ENCODE measurements around the gene CDK5RAP1. TPM values are rescaled to one million over a fixed set of nuclear protein-coding genes. Genes with fewer than 3 reads are reported as not detected.

CDK5RAP1 gene
- total RNA-seq, 1 experiment from 2014 or later, result 53.4 TPM

DNA sequence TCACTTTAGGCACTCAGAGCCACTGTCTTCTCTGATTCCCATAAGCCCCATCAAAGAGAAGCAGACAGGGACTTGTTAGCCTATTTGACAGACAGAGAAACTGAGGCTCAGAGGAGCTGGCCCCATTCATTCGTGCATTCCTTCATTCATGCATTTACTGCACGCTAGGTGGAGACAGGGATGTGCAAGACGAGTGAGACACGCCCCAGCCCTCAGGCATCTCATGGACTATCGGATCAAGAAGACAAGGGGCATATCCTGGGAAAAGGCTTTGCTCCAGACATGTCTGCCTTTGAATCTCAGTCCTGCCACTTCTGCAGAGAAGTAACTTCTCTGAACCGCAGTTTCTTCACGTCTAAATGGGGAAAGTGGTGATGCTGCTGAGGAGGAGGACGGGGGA, 64.2 kb downstream of the CDK5RAP1 start:
- POLR2A ChIA-PET (ENCODE audit: unreplicated experiment), result no interaction called here
- H3F3A ChIP-seq (ENCODE audit: low read length, unreplicated experiment), result no peaks in the 10 kb centered on the region
- no peaks in the 10 kb centered on the region for H3K9me2 ChIP-seq (replicated peaks; ENCODE audit: low read length)
- 0 out of 2 replicates have a peak, but pooled peaks have one; percentile 27 for ATAC-seq
- no peak overlapping the region for H2AFZ ChIP-seq (ENCODE audit: low read length)
- no TSS peak for BruUV-seq (replicated peaks)
- H3K9me3 ChIP-seq (ENCODE audit: low read length), result no peaks in the 10 kb centered on the region
- H3K27ac ChIP-seq (ENCODE audit: low read length), result no peak overlapping the region
- DNase-seq, result peak; percentile 10
- H3K4me2 ChIP-seq (ENCODE audit: low read length), result no peak overlapping the region
- H3K27me3 ChIP-seq (ENCODE audit: low read length), result peaks cover 4% of the 10 kb centered on the region; the same call in 1 of the 2 replicates
- H3K79me2 ChIP-seq (ENCODE audit: low read length), result no peaks in the 10 kb centered on the region
- no peaks in the 10 kb centered on the region for H4K20me1 ChIP-seq (ENCODE audit: low read length)
- no peak overlapping the region for H3K9ac ChIP-seq (ENCODE audit: low read length)
- no peaks in the 10 kb centered on the region for H3K4me1 ChIP-seq (ENCODE audit: insufficient read depth, low read length)
- no peak overlapping the region for H3K4me3 ChIP-seq (ENCODE audit: low read length)
- TF ChIP-seq EZH2phosphoT487 (IDR thresholded peaks at IDR 0.05; ENCODE audit: borderline replicate concordance, low read length) (no peak), EZH2 (IDR thresholded peaks at IDR 0.05; ENCODE audit: low read length, unreplicated experiment) (no peak)
- TF ChIP-seq, protein P1, sequence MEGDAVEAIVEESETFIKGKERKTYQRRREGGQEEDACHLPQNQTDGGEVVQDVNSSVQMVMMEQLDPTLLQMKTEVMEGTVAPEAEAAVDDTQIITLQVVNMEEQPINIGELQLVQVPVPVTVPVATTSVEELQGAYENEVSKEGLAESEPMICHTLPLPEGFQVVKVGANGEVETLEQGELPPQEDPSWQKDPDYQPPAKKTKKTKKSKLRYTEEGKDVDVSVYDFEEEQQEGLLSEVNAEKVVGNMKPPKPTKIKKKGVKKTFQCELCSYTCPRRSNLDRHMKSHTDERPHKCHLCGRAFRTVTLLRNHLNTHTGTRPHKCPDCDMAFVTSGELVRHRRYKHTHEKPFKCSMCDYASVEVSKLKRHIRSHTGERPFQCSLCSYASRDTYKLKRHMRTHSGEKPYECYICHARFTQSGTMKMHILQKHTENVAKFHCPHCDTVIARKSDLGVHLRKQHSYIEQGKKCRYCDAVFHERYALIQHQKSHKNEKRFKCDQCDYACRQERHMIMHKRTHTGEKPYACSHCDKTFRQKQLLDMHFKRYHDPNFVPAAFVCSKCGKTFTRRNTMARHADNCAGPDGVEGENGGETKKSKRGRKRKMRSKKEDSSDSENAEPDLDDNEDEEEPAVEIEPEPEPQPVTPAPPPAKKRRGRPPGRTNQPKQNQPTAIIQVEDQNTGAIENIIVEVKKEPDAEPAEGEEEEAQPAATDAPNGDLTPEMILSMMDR (conservative IDR thresholded peaks at IDR 0.05; ENCODE audit: low read depth, low read length), result peak; percentile 21; the same call in 1 of the 2 replicates
- no peaks in the 10 kb centered on the region for H3K36me3 ChIP-seq (ENCODE audit: low read depth, low read length)
- intact Hi-C loops (cut with micrococcal nuclease), result no loop called here
- CTCF ChIA-PET, result interaction anchor here (0.6 kb wide), 1 partner anchor 730 kb away, joined by 3 read pairs; no protein-coding TSS in a partner anchor

DNA sequence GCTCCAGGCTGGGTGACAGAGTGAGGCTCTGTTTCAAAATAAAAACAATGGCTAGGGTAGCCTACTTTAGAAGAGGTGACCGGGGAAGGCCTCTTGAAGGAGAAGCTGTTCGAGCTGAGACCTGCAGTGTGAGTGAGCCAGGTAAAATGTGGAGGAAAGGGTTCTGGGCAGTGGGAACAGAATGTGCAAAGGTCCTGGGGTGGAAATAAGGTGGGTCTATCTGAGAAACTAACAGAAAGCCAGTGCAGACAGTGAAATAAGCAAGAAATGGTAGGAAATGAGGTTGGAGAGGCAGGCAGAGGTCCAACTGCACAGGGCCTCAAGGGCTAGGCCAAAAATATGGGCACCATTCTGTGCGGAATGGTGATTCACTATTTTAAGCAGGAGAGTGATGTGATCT, 64.9 kb downstream of the CDK5RAP1 start:
- ATAC-seq (no peak), DNase-seq (no peak)
- CTCF ChIA-PET, result no interaction called here
- peaks cover 11% of the 10 kb centered on the region; the same call in 1 of the 2 replicates for H3K27me3 ChIP-seq (ENCODE audit: low read length)
- H3K4me3 ChIP-seq (ENCODE audit: low read length), result no peak overlapping the region
- no TSS peak for BruUV-seq (replicated peaks)
- no peaks in the 10 kb centered on the region for H3K9me2 ChIP-seq (replicated peaks; ENCODE audit: low read length)
- intact Hi-C loops (cut with micrococcal nuclease), result no loop called here
- TF ChIP-seq, protein P1 (conservative IDR thresholded peaks at IDR 0.05; ENCODE audit: low read depth, low read length), result no peak
- TF ChIP-seq EZH2 (IDR thresholded peaks at IDR 0.05; ENCODE audit: low read length, unreplicated experiment) (no peak), EZH2phosphoT487 (IDR thresholded peaks at IDR 0.05; ENCODE audit: borderline replicate concordance, low read length) (no peak)
- H3K4me1 ChIP-seq (ENCODE audit: insufficient read depth, low read length), result no peaks in the 10 kb centered on the region
- H4K20me1 ChIP-seq (ENCODE audit: low read length), result no peaks in the 10 kb centered on the region
- H3K9ac ChIP-seq (ENCODE audit: low read length), result no peak overlapping the region
- POLR2A ChIA-PET (ENCODE audit: unreplicated experiment), result no interaction called here
- no peaks in the 10 kb centered on the region for H3K9me3 ChIP-seq (ENCODE audit: low read length)
- no peaks in the 10 kb centered on the region for H3K36me3 ChIP-seq (ENCODE audit: low read depth, low read length)
- H3F3A ChIP-seq (ENCODE audit: low read length, unreplicated experiment), result no peaks in the 10 kb centered on the region
- no peak overlapping the region for H3K4me2 ChIP-seq (ENCODE audit: low read length)
- H3K27ac ChIP-seq (ENCODE audit: low read length), result no peak overlapping the region
- H2AFZ ChIP-seq (ENCODE audit: low read length), result no peak overlapping the region
- H3K79me2 ChIP-seq (ENCODE audit: low read length), result no peaks in the 10 kb centered on the region

- H3K27ac ChIP-seq (ENCODE audit: low read length), result no peak overlapping the region
- CTCF ChIA-PET, result no interaction called here
- H3K27me3 ChIP-seq (ENCODE audit: low read length), result peaks cover 27% of the 10 kb centered on the region
- no peaks in the 10 kb centered on the region for H3K36me3 ChIP-seq (ENCODE audit: low read depth, low read length)
- H3K9me2 ChIP-seq (replicated peaks; ENCODE audit: low read length), result no peaks in the 10 kb centered on the region
- ATAC-seq, result no peak
- no peak for DNase-seq
- no peaks in the 10 kb centered on the region for H3K4me1 ChIP-seq (ENCODE audit: insufficient read depth, low read length)
- H3K79me2 ChIP-seq (ENCODE audit: low read length), result no peaks in the 10 kb centered on the region
- no peak for TF ChIP-seq EZH2 (IDR thresholded peaks at IDR 0.05; ENCODE audit: low read length, unreplicated experiment)
- TF ChIP-seq, protein P1 (conservative IDR thresholded peaks at IDR 0.05; ENCODE audit: low read depth, low read length), result no peak
- no peak for TF ChIP-seq EZH2phosphoT487 (IDR thresholded peaks at IDR 0.05; ENCODE audit: borderline replicate concordance, low read length)
- POLR2A ChIA-PET (ENCODE audit: unreplicated experiment), result no interaction called here
- H3K4me3 ChIP-seq (ENCODE audit: low read length), result no peak overlapping the region
- intact Hi-C loops (cut with micrococcal nuclease), result no loop called here
- no peak overlapping the region for H3K9ac ChIP-seq (ENCODE audit: low read length)
- BruUV-seq (replicated peaks), result no TSS peak
- H4K20me1 ChIP-seq (ENCODE audit: low read length), result no peaks in the 10 kb centered on the region
- H2AFZ ChIP-seq (ENCODE audit: low read length), result no peak overlapping the region
- H3F3A ChIP-seq (ENCODE audit: low read length, unreplicated experiment), result no peaks in the 10 kb centered on the region
- no peak overlapping the region for H3K4me2 ChIP-seq (ENCODE audit: low read length)
- no peaks in the 10 kb centered on the region for H3K9me3 ChIP-seq (ENCODE audit: low read length)
Measured at GRCh38 chr20:33334111-33334510, 67.2 kb downstream of the CDK5RAP1 start.

Data from PC-3 (cell line).